H9 (cell line): ENCODE results near the gene BFSP2. TPM values are rescaled to one million over a fixed set of nuclear protein-coding genes. Genes with fewer than 3 reads are reported as not detected.

ENCODE experiments used
- DNase-seq: peaks from one replicate; pipeline ENCODE4 v3.0.0-alpha.2; 2017
- H2AFZ ChIP-seq: one replicate; pipeline ENCODE4 v1.6.1; 2013; ENCODE audit warnings: mild to moderate bottlenecking, low read length, control low read depth, moderate library complexity
- H2AK5ac ChIP-seq: 2 replicates; pipeline ENCODE4 v1.6.1; 2013; ENCODE audit warnings: low read length, control low read depth, mixed read lengths; ENCODE audit not compliant: insufficient read length
- H2BK120ac ChIP-seq: one replicate; pipeline ENCODE4 v1.6.1; 2013; ENCODE audit warnings: low read depth, mild to moderate bottlenecking, low read length, control low read depth, inconsistent platforms; ENCODE audit not compliant: poor library complexity, severe bottlenecking
- H2BK12ac ChIP-seq: 2 replicates; pipeline ENCODE4 v1.6.1; 2013; ENCODE audit warnings: low read length, control low read depth, mixed read lengths, low read depth; ENCODE audit not compliant: insufficient read length
- H2BK15ac ChIP-seq: 2 replicates; pipeline ENCODE4 v1.6.1; 2013; ENCODE audit warnings: low read depth, low read length, control low read depth
- H2BK20ac ChIP-seq: one replicate; pipeline ENCODE4 v1.6.1; 2013; ENCODE audit warnings: low read depth, mild to moderate bottlenecking, low read length, control low read depth, inconsistent platforms; ENCODE audit not compliant: poor library complexity, severe bottlenecking
- H2BK5ac ChIP-seq: 2 replicates; pipeline ENCODE4 v1.6.1; 2013; ENCODE audit warnings: low read length, control low read depth, mixed read lengths; ENCODE audit not compliant: insufficient read length
- H3K14ac ChIP-seq: 2 replicates; pipeline ENCODE4 v1.6.1; 2013; ENCODE audit warnings: low read length, control low read depth; ENCODE audit not compliant: insufficient read depth
- H3K18ac ChIP-seq: 2 replicates; pipeline ENCODE4 v1.6.1; 2013; ENCODE audit warnings: low read depth, mild to moderate bottlenecking, mixed read lengths, low read length, control low read depth; ENCODE audit not compliant: insufficient read length
- H3K23ac ChIP-seq: 2 replicates; pipeline ENCODE4 v1.6.1; 2013; ENCODE audit warnings: low read length, control low read depth, mixed read lengths, low read depth; ENCODE audit not compliant: insufficient read length
- H3K23me2 ChIP-seq: 2 replicates; pipeline ENCODE4 v1.6.1; 2013; ENCODE audit warnings: low read depth, mild to moderate bottlenecking, mixed read lengths, low read length, control low read depth; ENCODE audit not compliant: insufficient read length, poor library complexity, severe bottlenecking
- H3K27ac ChIP-seq: 2 replicates; pipeline ENCODE4 v1.5.1; 2013; ENCODE audit warnings: low read length, control low read depth, mixed read lengths, low read depth; ENCODE audit not compliant: insufficient read length
- H3K27me3 ChIP-seq: 2 replicates; pipeline ENCODE4 v1.6.1; 2013; ENCODE audit warnings: low read length, control low read depth, inconsistent platforms; ENCODE audit not compliant: insufficient read depth
- H3K4ac ChIP-seq: 2 replicates; pipeline ENCODE4 v1.6.1; 2013; ENCODE audit warnings: low read depth, mild to moderate bottlenecking, control low read depth, inconsistent platforms, low read length, moderate library complexity
- H3K4me1 ChIP-seq: 2 replicates; pipeline ENCODE4 v1.6.1; 2013; ENCODE audit warnings: low read length, control low read depth, inconsistent platforms; ENCODE audit not compliant: insufficient read depth
- H3K4me2 ChIP-seq: 2 replicates; pipeline ENCODE4 v1.6.1; 2013; ENCODE audit warnings: low read length, control low read depth, mixed read lengths; ENCODE audit not compliant: insufficient read length, insufficient read depth
- H3K56ac ChIP-seq: 2 replicates; pipeline ENCODE4 v1.6.1; 2013; ENCODE audit warnings: low read depth, mild to moderate bottlenecking, mixed read lengths, low read length, control low read depth; ENCODE audit not compliant: insufficient read length
- H3K79me1 ChIP-seq: 2 replicates; pipeline ENCODE4 v1.6.1; 2013; ENCODE audit warnings: low read depth, mild to moderate bottlenecking, moderate library complexity, low read length, control low read depth, inconsistent platforms; ENCODE audit not compliant: insufficient read depth, poor library complexity, severe bottlenecking
- H3K79me2 ChIP-seq: 2 replicates; pipeline ENCODE4 v1.6.1; 2013; ENCODE audit warnings: low read length, control low read depth, inconsistent platforms; ENCODE audit not compliant: insufficient read depth
- H3K9ac ChIP-seq: 2 replicates; pipeline ENCODE4 v1.6.1; 2013; ENCODE audit warnings: low read length, control low read depth, mixed read lengths; ENCODE audit not compliant: insufficient read length; ENCODE audit errors: extremely low read depth
- H3K9me3 ChIP-seq: one replicate; pipeline ENCODE4 v1.6.1; 2013; ENCODE audit warnings: low read depth, low read length, inconsistent platforms; ENCODE audit not compliant: control insufficient read depth
- H3T11ph ChIP-seq: one replicate; pipeline ENCODE4 v1.6.1; 2013; ENCODE audit warnings: mild to moderate bottlenecking, low read length, control low read depth, inconsistent platforms
- H4K20me1 ChIP-seq: one replicate; pipeline ENCODE4 v1.6.1; 2013; ENCODE audit not compliant: control insufficient read depth, insufficient read length, insufficient read depth
- H4K5ac ChIP-seq: 2 replicates; pipeline ENCODE4 v1.6.1; 2013; ENCODE audit warnings: low read depth, mild to moderate bottlenecking, mixed read lengths, low read length, control low read depth; ENCODE audit not compliant: insufficient read length
- H4K8ac ChIP-seq: replicated peaks from 2 replicates; pipeline ENCODE4 v1.6.1; 2013; ENCODE audit warnings: low read length, control low read depth, mixed read lengths, low read depth; ENCODE audit not compliant: insufficient read length
- H4K91ac ChIP-seq: 2 replicates; pipeline ENCODE4 v1.6.1; 2013; ENCODE audit warnings: low read depth, mild to moderate bottlenecking, moderate library complexity, mixed read lengths, low read length, control low read depth; ENCODE audit not compliant: insufficient read length
- H3K27ac Mint-ChIP-seq, 3 experiments: 2 replicates in 2 of 3; 3 replicates in 1 of 3; pipeline ENCODE4 v1.8.0; 2020 to 2021; ENCODE audit warnings: mixed read lengths in 3 of 3, mild to moderate bottlenecking in 1 of 3, moderate library complexity in 1 of 3
- H3K27me3 Mint-ChIP-seq: 2 replicates; pipeline ENCODE4 v1.8.0; 2021; ENCODE audit warnings: low read depth, mild to moderate bottlenecking, moderate library complexity, mixed read lengths
- H3K36me3 Mint-ChIP-seq, 3 experiments: 2 replicates in 2 of 3; 3 replicates in 1 of 3; pipeline ENCODE4 v1.8.0; 2020 to 2021; ENCODE audit warnings: low read depth in 3 of 3, mixed read lengths in 3 of 3; ENCODE audit not compliant: insufficient read depth in 1 of 3
- H3K4me1 Mint-ChIP-seq, 2 experiments: 2 replicates each; pipeline ENCODE4 v1.8.0; 2020; ENCODE audit warnings: mixed read lengths in 2 of 2
- H3K4me3 Mint-ChIP-seq, 2 experiments: 2 replicates in 1 of 2; 3 replicates in 1 of 2; pipeline ENCODE4 v1.8.0; 2020 to 2021; ENCODE audit warnings: mild to moderate bottlenecking in 2 of 2, mixed read lengths in 2 of 2, moderate library complexity in 1 of 2
- H3K9me3 Mint-ChIP-seq, 2 experiments: 2 replicates in 1 of 2; 3 replicates in 1 of 2; pipeline ENCODE4 v1.8.0; 2020; ENCODE audit warnings: mild to moderate bottlenecking in 2 of 2, mixed read lengths in 2 of 2, moderate library complexity in 1 of 2
- CTCF ChIP-seq: fragments of 200-600 bp; sonication (generic); conservative IDR thresholded peaks from 3 replicates; pipeline ENCODE4 v1.8.0; 2021; ENCODE audit warnings: antibody characterized with exemption, mild to moderate bottlenecking
- WGBS: extraction: QIAGEN DNeasy Blood & Tissue Kit; methylation state at CpG from one replicate; pipeline ENCODE4 v1.1.7; 2013; ENCODE audit warnings: missing lambda C conversion rate, low lambda C conversion rate, mixed read lengths; ENCODE audit not compliant: insufficient read length; ENCODE audit errors: extremely low coverage; 5-methylcytosine and 5-hydroxymethylcytosine counted together
- total RNA-seq: library from RNA; stranded (reverse); gene quantifications from 2 replicates; pipeline ENCODE4 v1.2.1, GENCODE V29; 2021

BFSP2 gene
- total RNA-seq, 1 experiment from 2014 or later = not detected

GRCh38 chr3:133468251-133468721, 68.4 kb downstream of the BFSP2 start:
- H3T11ph ChIP-seq = no peak overlapping the region
- H3K27ac Mint-ChIP-seq = no peak overlapping the region; a peak in 1 of 7 replicates
- no peak overlapping the region for H3K4me2 ChIP-seq
- no peak overlapping the region for H3K18ac ChIP-seq
- no peak overlapping the region for H3K27ac ChIP-seq
- H3K79me1 ChIP-seq = no peaks in the 10 kb centered on the region
- no peak for TF ChIP-seq CTCF
- no peak overlapping the region for H3K23ac ChIP-seq
- no peaks in the 10 kb centered on the region for H3K9me3 Mint-ChIP-seq
- H2BK15ac ChIP-seq = no peak overlapping the region
- H2BK12ac ChIP-seq = no peak overlapping the region
- H3K9me3 ChIP-seq = no peaks in the 10 kb centered on the region
- H3K27me3 Mint-ChIP-seq = peaks cover 15% of the 10 kb centered on the region
- no peak overlapping the region for H4K91ac ChIP-seq
- no peak overlapping the region for H3K4ac ChIP-seq
- H3K27me3 ChIP-seq = no peaks in the 10 kb centered on the region
- H4K5ac ChIP-seq = no peak overlapping the region
- no peak overlapping the region for H3K14ac ChIP-seq
- H2AFZ ChIP-seq = no peak overlapping the region
- H4K20me1 ChIP-seq = no peaks in the 10 kb centered on the region
- no peak overlapping the region for H3K4me3 Mint-ChIP-seq
- no peak for DNase-seq
- no peaks in the 10 kb centered on the region for H3K79me2 ChIP-seq
- H2AK5ac ChIP-seq = no peak overlapping the region
- no CpG with 5 or more reads among the region's 3 CpGs for WGBS
- H3K56ac ChIP-seq = no peak overlapping the region
- no peaks in the 10 kb centered on the region for H3K36me3 Mint-ChIP-seq
- peaks cover 11 to 19% of the 10 kb centered on the region in 2 experiments for H3K4me1 Mint-ChIP-seq
- H2BK5ac ChIP-seq = no peak overlapping the region
- H2BK120ac ChIP-seq = no peak overlapping the region
- H4K8ac ChIP-seq = no peak overlapping the region
- H2BK20ac ChIP-seq = no peak overlapping the region
- H3K4me1 ChIP-seq = no peaks in the 10 kb centered on the region; the same call in 1 of the 2 replicates
- H3K9ac ChIP-seq = no peak overlapping the region
- no peaks in the 10 kb centered on the region for H3K23me2 ChIP-seq
